GM12801 (cell line): ENCODE data around the gene HOGA1.

Experiments
- CTCF ChIP-seq: IDR thresholded peaks from one replicate; pipeline ENCODE4 v1.5.1; 2011; ENCODE audit warnings: control low read depth; ENCODE audit not compliant: insufficient read length; ENCODE audit errors: extremely low read depth

Gene HOGA1

GRCh38 chr10:97635577-97635976, 51.4 kb downstream of the HOGA1 start:
- TF ChIP-seq CTCF, result no peak

DNA sequence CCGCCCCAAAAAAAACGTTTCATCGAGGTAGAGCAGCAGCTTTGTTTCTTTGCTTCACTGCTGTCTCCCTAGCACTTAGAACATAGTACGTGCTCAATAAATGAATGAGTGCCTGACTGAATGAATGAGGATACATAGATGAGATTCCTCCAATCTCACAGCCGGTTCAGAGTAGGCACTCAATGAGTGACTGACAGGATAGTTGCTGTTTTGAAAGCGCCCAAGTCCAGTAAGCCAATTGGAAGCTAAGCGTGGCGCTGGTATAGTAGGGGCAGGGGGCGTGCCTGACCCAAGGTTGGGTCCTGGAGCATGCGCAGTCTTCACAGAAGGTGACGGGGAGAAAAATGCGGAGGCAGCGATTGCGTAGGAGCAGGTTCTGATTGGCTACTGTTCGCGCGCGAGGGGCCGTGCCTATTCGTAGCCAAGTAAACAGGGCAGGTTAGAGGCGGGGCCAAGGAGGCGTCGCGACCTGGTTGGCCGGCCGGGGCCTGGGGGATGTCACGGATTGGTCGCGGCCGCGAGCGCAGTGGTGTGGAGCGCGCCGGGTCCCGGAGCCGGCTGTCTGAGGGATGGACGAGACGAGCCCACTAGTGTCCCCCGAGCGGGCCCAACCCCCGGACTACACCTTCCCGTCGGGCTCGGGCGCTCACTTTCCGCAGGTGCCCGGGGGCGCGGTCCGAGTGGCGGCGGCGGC, 56.1 kb downstream of the HOGA1 start, which contains the start of gene PI4K2A:
Gene PI4K2A (plus strand): TSS at position 498 of the 694 bp plus-strand sequence. CDS start 72 bp downstream, at position 570.
- TF ChIP-seq CTCF, result no peak

GRCh38 chr10:97640868-97641811, 57.0 kb downstream of the HOGA1 start:
- no peak for TF ChIP-seq CTCF

DNA sequence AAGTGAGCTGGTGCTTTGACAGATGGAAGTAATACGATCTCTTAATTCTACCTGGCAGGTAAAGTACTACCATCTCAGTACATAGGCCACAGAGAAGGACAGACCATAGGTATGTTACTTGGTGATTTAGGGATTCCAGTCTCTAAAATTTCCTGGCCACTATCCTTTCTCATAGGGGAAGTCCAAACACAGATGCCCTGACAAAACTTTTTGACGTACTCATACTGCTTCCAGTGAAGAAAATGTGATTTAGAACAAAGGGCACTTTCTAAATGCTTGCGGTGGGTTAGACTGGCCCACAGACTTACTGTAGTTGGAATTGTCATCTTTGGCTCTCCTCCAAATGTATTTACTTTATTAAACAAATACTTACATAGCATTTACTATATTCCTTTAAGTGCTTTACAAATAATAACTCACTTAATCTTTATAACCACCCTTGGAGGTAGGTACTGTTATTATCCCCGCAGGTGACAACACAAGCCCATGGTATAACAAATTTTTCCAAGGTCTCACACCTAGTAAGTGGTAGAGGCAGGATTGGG, 59.3 kb downstream of the HOGA1 start:
- TF ChIP-seq CTCF, result no peak

DNA sequence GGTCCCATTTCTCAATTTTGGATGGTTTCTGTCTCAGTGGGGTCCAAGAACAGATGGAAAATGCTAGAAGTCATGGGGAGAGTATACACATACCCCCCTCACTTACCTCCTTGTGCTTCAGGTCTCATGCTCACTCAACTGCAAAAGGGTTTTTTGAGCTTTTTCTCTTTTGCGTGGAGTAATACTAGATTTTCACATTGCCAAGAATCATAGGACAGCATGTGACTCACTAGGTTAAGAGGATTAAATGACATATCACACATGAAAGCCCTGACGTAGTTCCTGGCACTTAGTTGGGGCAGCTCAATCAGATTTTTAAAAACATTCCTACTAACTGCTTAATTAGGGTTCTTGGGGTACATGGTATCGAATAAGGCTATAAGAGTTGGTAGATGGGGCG, 60.7 kb downstream of the HOGA1 start:
- no peak for TF ChIP-seq CTCF

- TF ChIP-seq CTCF, result no peak
Observed at GRCh38 chr10:97647556-97647955, 63.4 kb downstream of the HOGA1 start.
